ENCODE results near the gene ORM2. TPM values are rescaled to one million over a fixed set of nuclear protein-coding genes. Genes with fewer than 3 reads are reported as not detected.

The ORM2 gene
- total and polyA plus RNA-seq, 2 experiments from 2014 or later = 0.76 TPM

GRCh38 chr9:114344692-114345091 lies 15.0 kb downstream of the ORM2 start:
- Mint-ChIP-seq H3K27ac (no peak overlapping the region), H3K4me1 (peaks cover 18% of the 10 kb centered on the region), H3K27me3 (ENCODE audit: insufficient read depth, low read depth, poor library complexity) (peaks cover 14% of the 10 kb centered on the region), H3K9me3 (no peaks in the 10 kb centered on the region), H3K4me3 (no peak overlapping the region), H3K36me3 (ENCODE audit: low read depth) (peaks cover 88% of the 10 kb centered on the region)
- Histone ChIP-seq H3K79me2 (replicated peaks; ENCODE audit: insufficient read depth) (no peaks in the 10 kb centered on the region), H3K4me1 (ENCODE audit: insufficient read depth) (no peaks in the 10 kb centered on the region), H3K4me2 (no peak overlapping the region), H3K36me3 (ENCODE audit: insufficient read depth) (peaks cover 14% of the 10 kb centered on the region), H4K20me1 (replicated peaks; ENCODE audit: insufficient read depth) (no peaks in the 10 kb centered on the region; the same call in 1 of the 2 replicates), H3K9me2 (ENCODE audit: insufficient read depth) (no peaks in the 10 kb centered on the region), H3K4me3 (no peak overlapping the region), H3K27ac (ENCODE audit: low read depth) (no peak overlapping the region), H2AFZ (no peak overlapping the region), H3F3A (replicated peaks; ENCODE audit: low read depth) (no peaks in the 10 kb centered on the region), H3K27me3 (ENCODE audit: insufficient read depth) (no peaks in the 10 kb centered on the region)
- TF ChIP-seq ETS1 (IDR thresholded peaks at IDR 0.05) (no peak), STAT1 (IDR thresholded peaks at IDR 0.05; ENCODE audit: unreplicated experiment) (no peak), ZNF331 (CRISPR knock-in tag; IDR thresholded peaks at IDR 0.05; ENCODE audit: low read depth) (no peak), JUNB (IDR thresholded peaks at IDR 0.05; ENCODE audit: unreplicated experiment) (no peak), EZH2phosphoT487 (IDR thresholded peaks at IDR 0.05; ENCODE audit: unreplicated experiment) (no peak), ZNF462 (CRISPR knock-in tag; IDR thresholded peaks at IDR 0.05) (no peak), EZH2 (IDR thresholded peaks at IDR 0.05; ENCODE audit: low read depth, unreplicated experiment) (no peak)
- DNase-seq (ENCODE audit: low spot score) = no peak
- no peak for ATAC-seq
